Measurements from ENCODE around the gene PNISR.

GRCh38 chr6:99378636-99379035 lies 46.5 kb downstream of the PNISR start:
- no peak for TF ChIP-seq CTCF (IDR thresholded peaks at IDR 0.05)
- TF ChIP-seq POLR2A (IDR thresholded peaks at IDR 0.05) = no peak
- no peak for TF ChIP-seq POLR2AphosphoS5 (IDR thresholded peaks at IDR 0.05)
